GM19452 (cell line): Measurements from ENCODE around the gene GSTO2.

Experiments
- ATAC-seq: cut with Tn5 transposase; IDR thresholded peaks from one replicate; pipeline ENCODE4 v1.9.1; 2021; ENCODE audit not compliant: unreplicated experiment

Gene GSTO2

GRCh38 chr10:104337521-104337984 lies 68.6 kb downstream of the GSTO2 start:
- ATAC-seq, result peak; percentile 45

- peak; percentile 72 for ATAC-seq
These were observed 69.2 kb downstream of the GSTO2 start, which contains the start of gene ITPRIP for GRCh38 chr10:104337985-104338735. TSS of gene ITPRIP (minus strand) at chr10:104338465. CDS start at chr10:104316051, 22,414 bp downstream.

GRCh38 chr10:104339469-104340110 lies 70.6 kb downstream of the GSTO2 start:
- ATAC-seq, result no peak

GRCh38 chr10:104340111-104340526 lies 71.1 kb downstream of the GSTO2 start:
- no peak for ATAC-seq

GRCh38 chr10:104340641-104341040 lies 71.7 kb downstream of the GSTO2 start:
- no peak for ATAC-seq

GRCh38 chr10:104342941-104343411 lies 74.0 kb downstream of the GSTO2 start:
- ATAC-seq, result no peak

GRCh38 chr10:104344219-104344618 lies 75.2 kb downstream of the GSTO2 start:
- no peak for ATAC-seq

GRCh38 chr10:104345515-104345914 lies 76.5 kb downstream of the GSTO2 start:
- ATAC-seq, result no peak

- no peak for ATAC-seq
These were observed 77.0 kb downstream of the GSTO2 start for GRCh38 chr10:104345941-104346340.

GRCh38 chr10:104347295-104348045 lies 78.5 kb downstream of the GSTO2 start:
- ATAC-seq, result no peak

GRCh38 chr10:104348601-104349000 lies 79.6 kb downstream of the GSTO2 start:
- ATAC-seq, result no peak

- peak; percentile 43 for ATAC-seq
These were observed 80.7 kb downstream of the GSTO2 start for GRCh38 chr10:104349623-104350126.

- ATAC-seq, result peak; percentile 42
These were observed 81.2 kb downstream of the GSTO2 start for GRCh38 chr10:104350127-104350635.

GRCh38 chr10:104351061-104351702 lies 82.2 kb downstream of the GSTO2 start:
- no peak for ATAC-seq

- ATAC-seq, result peak; percentile 19
These were observed 82.9 kb downstream of the GSTO2 start for GRCh38 chr10:104351919-104352318.

- peak; percentile 61 for ATAC-seq
These were observed 84.5 kb downstream of the GSTO2 start, which contains the start of gene CFAP58 for GRCh38 chr10:104353325-104354048. TSS of gene CFAP58 (plus strand) at chr10:104353833. CDS start at chr10:104353898, 65 bp downstream.
